ENCODE measurements around the gene LSMEM2. TPM values are rescaled to one million over a fixed set of nuclear protein-coding genes. Genes with fewer than 3 reads are reported as not detected.
"Not testable (repeated sequence)": the region's sequence is repeated elsewhere in the genome, so short reads cannot be mapped to it uniquely, and the experiment has no call there.

Gene LSMEM2
- polyA plus RNA-seq, 1 experiment = not detected

DNA sequence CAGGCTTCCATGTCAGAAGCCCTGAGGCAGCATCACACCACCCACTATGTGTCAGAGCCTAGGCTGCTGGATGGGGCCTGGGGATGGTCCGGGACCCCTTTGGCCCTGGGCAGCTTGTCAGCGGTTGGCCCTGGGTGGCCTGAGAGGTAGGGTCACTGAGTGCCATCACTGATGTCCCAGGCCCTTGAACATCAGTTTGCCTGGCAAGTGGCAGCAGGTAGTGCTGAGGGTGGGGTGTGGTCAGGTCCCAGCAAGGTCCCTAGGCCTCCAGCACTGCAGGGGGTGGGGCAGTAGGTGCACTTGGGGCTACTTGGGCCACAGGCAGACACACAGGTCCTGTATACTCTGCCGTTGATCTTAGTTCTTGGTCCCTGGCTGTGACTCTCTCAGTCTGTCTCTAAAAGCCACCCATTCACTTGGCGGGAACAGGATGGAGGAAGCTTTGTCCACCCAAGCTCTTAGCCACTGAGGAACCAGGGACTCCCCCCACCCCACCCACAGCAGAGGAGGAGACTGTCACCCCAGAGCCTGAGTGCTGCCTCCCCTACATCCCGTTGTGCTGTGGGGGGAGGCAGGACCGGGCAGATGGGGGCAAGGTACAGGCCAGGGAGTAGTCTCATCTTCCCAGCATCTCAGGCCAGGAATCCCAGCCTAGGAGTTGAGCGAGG lies 37.0 kb upstream of the LSMEM2 start:
- POLR2A ChIA-PET = interaction anchor here (0.7 kb wide), 2 partner anchors 25 to 360 kb away, joined by 3 to 6 read pairs; no protein-coding TSS in a partner anchor
- TF ChIP-seq, protein P1, sequence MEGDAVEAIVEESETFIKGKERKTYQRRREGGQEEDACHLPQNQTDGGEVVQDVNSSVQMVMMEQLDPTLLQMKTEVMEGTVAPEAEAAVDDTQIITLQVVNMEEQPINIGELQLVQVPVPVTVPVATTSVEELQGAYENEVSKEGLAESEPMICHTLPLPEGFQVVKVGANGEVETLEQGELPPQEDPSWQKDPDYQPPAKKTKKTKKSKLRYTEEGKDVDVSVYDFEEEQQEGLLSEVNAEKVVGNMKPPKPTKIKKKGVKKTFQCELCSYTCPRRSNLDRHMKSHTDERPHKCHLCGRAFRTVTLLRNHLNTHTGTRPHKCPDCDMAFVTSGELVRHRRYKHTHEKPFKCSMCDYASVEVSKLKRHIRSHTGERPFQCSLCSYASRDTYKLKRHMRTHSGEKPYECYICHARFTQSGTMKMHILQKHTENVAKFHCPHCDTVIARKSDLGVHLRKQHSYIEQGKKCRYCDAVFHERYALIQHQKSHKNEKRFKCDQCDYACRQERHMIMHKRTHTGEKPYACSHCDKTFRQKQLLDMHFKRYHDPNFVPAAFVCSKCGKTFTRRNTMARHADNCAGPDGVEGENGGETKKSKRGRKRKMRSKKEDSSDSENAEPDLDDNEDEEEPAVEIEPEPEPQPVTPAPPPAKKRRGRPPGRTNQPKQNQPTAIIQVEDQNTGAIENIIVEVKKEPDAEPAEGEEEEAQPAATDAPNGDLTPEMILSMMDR (IDR thresholded peaks at IDR 0.05; ENCODE audit: insufficient read depth, low read depth, low read length) = no peak
- CTCF ChIA-PET = interaction anchor here (0.7 to 2.3 kb wide), 6 partner anchors 14 to 47 kb away, joined by 4 to 6 read pairs (median 4); no protein-coding TSS in a partner anchor
- peaks cover 13% of the 10 kb centered on the region for H3K36me3 ChIP-seq (ENCODE audit: control insufficient read depth, insufficient read depth, low read length)
- H3K4me3 ChIP-seq (ENCODE audit: low read depth, low read length) = no peak overlapping the region
- H3K27me3 ChIP-seq (ENCODE audit: control insufficient read depth, insufficient read depth, low read length) = no peaks in the 10 kb centered on the region
- no peak for DNase-seq (ENCODE audit: low read depth)

DNA sequence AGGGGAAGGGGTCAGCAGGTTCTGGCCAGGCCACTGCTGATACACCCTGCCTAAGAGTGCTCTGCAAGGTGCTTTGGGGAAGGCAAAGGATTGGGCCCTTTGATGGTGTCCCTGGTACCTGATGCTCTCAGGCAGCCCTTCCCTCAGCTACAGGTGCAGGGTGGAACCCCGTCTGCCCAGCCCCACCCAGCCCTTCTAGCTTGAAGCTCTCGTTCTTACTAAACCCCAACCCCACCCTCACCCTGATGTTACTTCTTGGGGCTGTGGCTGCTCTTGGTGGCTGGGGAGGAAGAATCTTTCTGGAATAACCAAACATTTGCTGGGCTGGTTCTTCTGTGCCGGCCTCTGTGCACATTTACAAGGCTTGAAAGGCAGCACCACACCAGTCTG lies 36.5 kb upstream of the LSMEM2 start:
- TF ChIP-seq, protein P1 (IDR thresholded peaks at IDR 0.05; ENCODE audit: insufficient read depth, low read depth, low read length) = no peak
- H3K4me3 ChIP-seq (ENCODE audit: low read depth, low read length) = no peak overlapping the region
- DNase-seq (ENCODE audit: low read depth) = no peak
- peaks cover 13% of the 10 kb centered on the region for H3K36me3 ChIP-seq (ENCODE audit: control insufficient read depth, insufficient read depth, low read length)
- no peaks in the 10 kb centered on the region for H3K27me3 ChIP-seq (ENCODE audit: control insufficient read depth, insufficient read depth, low read length)
- CTCF ChIA-PET = interaction anchor here (1.6 to 2.3 kb wide), 4 partner anchors 14 to 18 kb away, joined by 4 to 10 read pairs (median 7); no protein-coding TSS in a partner anchor
- POLR2A ChIA-PET = no interaction called here

DNA sequence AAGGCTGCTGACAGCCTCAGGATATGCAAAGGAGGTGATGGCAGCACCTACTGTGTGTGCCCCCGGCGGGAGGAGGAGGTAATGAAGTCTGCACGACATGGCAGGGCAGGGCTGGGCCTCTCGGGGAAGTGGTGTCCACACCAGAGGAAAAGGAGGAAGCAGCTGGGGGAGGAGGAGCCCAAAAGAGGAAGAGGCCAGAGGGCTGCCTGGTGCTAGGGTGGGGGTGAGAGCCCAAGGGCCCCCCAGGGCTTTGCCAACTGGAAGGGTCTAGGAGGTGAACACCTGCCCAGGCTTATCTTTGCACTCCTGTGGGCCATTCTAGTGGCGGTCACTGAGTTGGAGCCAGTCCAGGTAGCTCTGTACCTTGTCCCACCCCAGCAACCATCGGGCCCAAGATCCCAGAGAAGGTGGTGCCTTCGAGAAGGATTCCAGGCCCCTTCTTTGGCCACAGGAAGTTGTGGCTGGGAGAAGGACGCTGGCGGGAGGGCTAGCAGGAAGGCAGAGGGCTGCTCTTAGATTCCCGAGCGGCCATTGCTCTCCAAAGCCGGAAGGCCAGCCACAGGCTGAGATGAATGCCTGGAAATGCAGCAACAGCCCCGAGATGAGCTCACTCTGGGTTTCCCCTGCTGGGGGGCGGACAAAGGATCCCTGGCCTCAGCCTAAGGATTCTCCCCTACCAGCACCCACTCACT lies 35.9 kb upstream of the LSMEM2 start:
- H3K4me3 ChIP-seq (ENCODE audit: low read depth, low read length) = no peak overlapping the region
- H3K27me3 ChIP-seq (ENCODE audit: control insufficient read depth, insufficient read depth, low read length) = no peaks in the 10 kb centered on the region
- ChIA-PET CTCF (interaction anchor here (0.6 to 2.3 kb wide), 7 partner anchors 14 to 50 kb away, joined by 3 to 10 read pairs (median 6); no protein-coding TSS in a partner anchor), POLR2A (no interaction called here)
- no peak for DNase-seq (ENCODE audit: low read depth)
- H3K36me3 ChIP-seq (ENCODE audit: control insufficient read depth, insufficient read depth, low read length) = peaks cover 17% of the 10 kb centered on the region
- TF ChIP-seq, protein P1 (IDR thresholded peaks at IDR 0.05; ENCODE audit: insufficient read depth, low read depth, low read length) = no peak

DNA sequence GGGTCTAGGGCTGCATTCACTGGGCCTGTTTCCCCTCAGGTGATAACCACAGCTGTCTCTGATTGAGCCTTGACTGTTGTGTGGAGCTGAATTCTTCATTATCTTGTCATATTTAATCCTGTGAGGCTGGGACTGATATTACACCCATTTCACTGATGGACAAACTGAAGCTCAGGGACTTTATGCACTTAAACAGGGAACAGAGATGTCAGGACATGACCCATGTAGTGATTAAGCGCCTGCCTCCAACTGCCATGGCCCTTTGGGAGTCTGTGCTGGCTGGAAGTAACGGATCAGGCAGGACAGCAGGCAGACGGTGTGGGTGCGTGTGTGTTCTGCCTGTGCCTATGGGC lies 35.4 kb upstream of the LSMEM2 start:
- peaks cover 17% of the 10 kb centered on the region for H3K36me3 ChIP-seq (ENCODE audit: control insufficient read depth, insufficient read depth, low read length)
- ChIA-PET POLR2A (no interaction called here), CTCF (interaction anchor here (0.6 to 2.3 kb wide), 6 partner anchors 15 to 49 kb away, joined by 3 to 10 read pairs (median 6); no protein-coding TSS in a partner anchor)

DNA sequence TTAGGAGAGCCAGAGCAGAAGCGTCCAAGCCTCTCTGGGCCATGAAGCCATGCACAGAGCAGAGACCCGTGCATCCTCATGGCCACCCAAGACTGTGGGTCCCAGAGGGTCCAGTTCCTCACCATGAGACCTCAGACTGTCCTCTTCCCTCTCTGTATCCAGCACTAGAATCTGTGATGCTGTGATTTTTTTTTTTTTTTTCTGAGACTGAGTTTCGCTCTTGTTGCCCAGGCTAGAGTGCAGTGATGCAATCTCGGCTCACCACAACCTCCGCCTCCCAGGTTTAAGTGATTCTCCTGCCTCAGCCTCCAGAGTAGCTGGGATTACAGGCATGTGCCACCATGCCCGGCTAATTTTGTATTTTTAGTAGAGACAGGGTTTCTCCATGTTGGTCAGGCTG lies 34.1 kb upstream of the LSMEM2 start:
- H3K27me3 ChIP-seq (ENCODE audit: control insufficient read depth, insufficient read depth, low read length); H3K4me3 ChIP-seq (ENCODE audit: low read depth, low read length); DNase-seq (ENCODE audit: low read depth); POLR2A ChIA-PET: not testable (repeated sequence)
- CTCF ChIA-PET = interaction anchor here (0.7 to 2.3 kb wide), 4 partner anchors 14 to 34 kb away, joined by 3 to 10 read pairs (median 3); partner anchors contain the start of gene LSMEM2
- peaks cover 18% of the 10 kb centered on the region for H3K36me3 ChIP-seq (ENCODE audit: control insufficient read depth, insufficient read depth, low read length)

More for the DNA sequence above, 35.4 kb upstream of the LSMEM2 start:
- Histone ChIP-seq H3K4me3 (ENCODE audit: low read depth, low read length) (no peak overlapping the region), H3K27me3 (ENCODE audit: control insufficient read depth, insufficient read depth, low read length) (no peaks in the 10 kb centered on the region)
- no peak for DNase-seq (ENCODE audit: low read depth)
- TF ChIP-seq, protein P1 (IDR thresholded peaks at IDR 0.05; ENCODE audit: insufficient read depth, low read depth, low read length) = no peak
